Lower lobe of right lung (tissue), 2 donors: ENCODE measurements around the gene CAPZB. TPM values are rescaled to one million over a fixed set of nuclear protein-coding genes. Genes with fewer than 3 reads are reported as not detected.

Experiments used
- ATAC-seq, 2 donors: fragments of 200-7000 bp; cut with Tn5 transposase; one replicate each; pipeline ENCODE4 v1.9.1; 2020 to 2022; ENCODE audit warnings: mild to moderate bottlenecking in 2 of 2, moderate library complexity in 2 of 2
- DNase-seq: peaks from one replicate; pipeline ENCODE4 v3.0.0-alpha.2; 2020
- H3K27ac ChIP-seq: fragments of 200-600 bp; one replicate; pipeline ENCODE4 v1.8.0; 2022
- H3K27me3 ChIP-seq: fragments of 200-600 bp; one replicate; pipeline ENCODE4 v1.8.0; 2022; ENCODE audit warnings: low read depth
- H3K36me3 ChIP-seq: fragments of 200-600 bp; one replicate; pipeline ENCODE4 v1.8.0; 2022; ENCODE audit warnings: mild to moderate bottlenecking
- H3K4me1 ChIP-seq: fragments of 200-600 bp; one replicate; pipeline ENCODE4 v1.8.0; 2022
- H3K4me3 ChIP-seq: fragments of 200-600 bp; one replicate; pipeline ENCODE4 v1.8.0; 2022; ENCODE audit warnings: mild to moderate bottlenecking
- H3K9me3 ChIP-seq: fragments of 200-600 bp; one replicate; pipeline ENCODE4 v1.8.0; 2022
- intact Hi-C: fragments of 100-400 bp; cut with DNase I; formaldehyde crosslinking; loops from one replicate; pipeline ENCODE4 v1.11.0; 2022
- total RNA-seq: library from RNA; stranded (reverse); fragmentation: NEBNext Ultra II Directional; extraction: Animal tissue kit (Norgen Biotek cat#: 25700); gene quantifications from one replicate; pipeline ENCODE4 v1.2.1, GENCODE V29; 2021
- TF ChIP-seq, protein P1 (sequence below): fragments of 200-600 bp; IDR thresholded peaks from one replicate; pipeline ENCODE4 v1.8.0; 2022; ENCODE audit warnings: antibody characterized with exemption, mild to moderate bottlenecking
- donor health status: DM: no; HTN: yes; CAD: no; lungs with severe emphysema.

CAPZB gene
- total RNA-seq, 1 donor from 2014 or later, result 236 TPM

GRCh38 chr1:19397217-19397945, 88.0 kb downstream of the CAPZB start:
- Histone ChIP-seq H3K4me3 (no peak overlapping the region), H3K27me3 (no peaks in the 10 kb centered on the region), H3K4me1 (peaks cover 73% of the 10 kb centered on the region), H3K27ac (peak overlapping the region; percentile 31), H3K9me3 (no peaks in the 10 kb centered on the region), H3K36me3 (peaks cover 16% of the 10 kb centered on the region)
- TF ChIP-seq, protein P1, sequence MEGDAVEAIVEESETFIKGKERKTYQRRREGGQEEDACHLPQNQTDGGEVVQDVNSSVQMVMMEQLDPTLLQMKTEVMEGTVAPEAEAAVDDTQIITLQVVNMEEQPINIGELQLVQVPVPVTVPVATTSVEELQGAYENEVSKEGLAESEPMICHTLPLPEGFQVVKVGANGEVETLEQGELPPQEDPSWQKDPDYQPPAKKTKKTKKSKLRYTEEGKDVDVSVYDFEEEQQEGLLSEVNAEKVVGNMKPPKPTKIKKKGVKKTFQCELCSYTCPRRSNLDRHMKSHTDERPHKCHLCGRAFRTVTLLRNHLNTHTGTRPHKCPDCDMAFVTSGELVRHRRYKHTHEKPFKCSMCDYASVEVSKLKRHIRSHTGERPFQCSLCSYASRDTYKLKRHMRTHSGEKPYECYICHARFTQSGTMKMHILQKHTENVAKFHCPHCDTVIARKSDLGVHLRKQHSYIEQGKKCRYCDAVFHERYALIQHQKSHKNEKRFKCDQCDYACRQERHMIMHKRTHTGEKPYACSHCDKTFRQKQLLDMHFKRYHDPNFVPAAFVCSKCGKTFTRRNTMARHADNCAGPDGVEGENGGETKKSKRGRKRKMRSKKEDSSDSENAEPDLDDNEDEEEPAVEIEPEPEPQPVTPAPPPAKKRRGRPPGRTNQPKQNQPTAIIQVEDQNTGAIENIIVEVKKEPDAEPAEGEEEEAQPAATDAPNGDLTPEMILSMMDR, result no peak
- intact Hi-C loops, result no loop called here
- ATAC-seq (no peak), DNase-seq (no peak)

GRCh38 chr1:19396280-19396679, 89.1 kb downstream of the CAPZB start:
- TF ChIP-seq, protein P1, result no peak
- H3K9me3 ChIP-seq, result no peaks in the 10 kb centered on the region
- H3K27ac ChIP-seq, result no peak overlapping the region
- no peak overlapping the region for H3K4me3 ChIP-seq
- no peak for DNase-seq
- peaks cover 73% of the 10 kb centered on the region for H3K4me1 ChIP-seq
- peaks cover 15% of the 10 kb centered on the region for H3K36me3 ChIP-seq
- intact Hi-C loops, result no loop called here
- no peaks in the 10 kb centered on the region for H3K27me3 ChIP-seq
- no peak for ATAC-seq

GRCh38 chr1:19395678-19396192, 89.6 kb downstream of the CAPZB start:
- intact Hi-C loops, result no loop called here
- H3K9me3 ChIP-seq, result no peaks in the 10 kb centered on the region

GRCh38 chr1:19393046-19393445, 92.3 kb downstream of the CAPZB start:
- H3K36me3 ChIP-seq, result peaks cover 15% of the 10 kb centered on the region
- H3K27ac ChIP-seq, result peak overlapping the region; percentile 46
- no peak overlapping the region for H3K4me3 ChIP-seq
- TF ChIP-seq, protein P1, result no peak
- intact Hi-C loops, result no loop called here
- no peaks in the 10 kb centered on the region for H3K27me3 ChIP-seq
- DNase-seq (no peak), ATAC-seq (no peak)
- no peaks in the 10 kb centered on the region for H3K9me3 ChIP-seq
- H3K4me1 ChIP-seq, result peaks cover 63% of the 10 kb centered on the region

More at GRCh38 chr1:19395678-19396192, 89.6 kb downstream of the CAPZB start:
- TF ChIP-seq, protein P1, result no peak
- no peak for DNase-seq
- peaks cover 73% of the 10 kb centered on the region for H3K4me1 ChIP-seq
- no peak for ATAC-seq
- no peaks in the 10 kb centered on the region for H3K27me3 ChIP-seq
- H3K27ac ChIP-seq, result no peak overlapping the region
- peaks cover 15% of the 10 kb centered on the region for H3K36me3 ChIP-seq
- no peak overlapping the region for H3K4me3 ChIP-seq

DNA sequence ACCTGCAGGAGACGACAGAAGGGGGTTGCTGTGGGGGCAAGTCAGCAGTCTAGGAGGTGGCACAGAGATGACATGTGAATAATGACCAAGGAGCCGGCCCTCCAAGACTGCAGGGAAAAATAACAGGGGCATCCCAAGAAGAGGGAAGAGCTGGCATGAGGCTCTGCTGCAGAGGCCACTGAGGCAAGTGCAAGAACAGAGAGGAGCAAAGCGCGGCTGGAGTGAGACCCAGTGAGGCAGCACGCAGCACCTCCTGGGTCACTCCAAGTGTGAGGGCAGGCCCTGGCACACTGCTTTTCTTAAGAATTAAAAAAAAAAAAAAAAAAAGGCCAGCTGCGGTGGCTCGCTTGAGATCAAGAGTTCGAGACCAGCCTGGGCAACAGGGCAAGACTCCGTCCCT, 93.1 kb downstream of the CAPZB start:
- Histone ChIP-seq H3K27me3 (no peaks in the 10 kb centered on the region), H3K9me3 (no peaks in the 10 kb centered on the region), H3K4me3 (no peak overlapping the region), H3K4me1 (peaks cover 56% of the 10 kb centered on the region), H3K36me3 (peaks cover 15% of the 10 kb centered on the region), H3K27ac (peak overlapping the region; percentile 77)
- ATAC-seq (no peak), DNase-seq (no peak)
- intact Hi-C loops, result no loop called here
- TF ChIP-seq, protein P1, result no peak
